SH-SY5Y (cell line): ENCODE data around the gene HNRNPUL2.

Source experiments
- GATA2 ChIP-seq: IDR thresholded peaks from 2 replicates; pipeline ENCODE4 v1.6.1; 2011; ENCODE audit warnings: mild to moderate bottlenecking, low read depth, low read length
- GATA3 ChIP-seq: IDR thresholded peaks from 2 replicates; pipeline ENCODE4 v1.6.1; 2011; ENCODE audit warnings: low read depth, mild to moderate bottlenecking, low read length, moderate library complexity

The HNRNPUL2 gene

GRCh38 chr11:62727165-62727871, at the start of gene HNRNPUL2:
HNRNPUL2 (minus strand) TSS chr11:62727457; CDS start chr11:62727156, 301 bp downstream.
- TF ChIP-seq GATA3 (no peak), GATA2 (no peak)

GRCh38 chr11:62775646-62776045, 48.4 kb upstream of the HNRNPUL2 start:
- TF ChIP-seq GATA2, result no peak
- no peak for TF ChIP-seq GATA3

GRCh38 chr11:62774407-62774806, 47.1 kb upstream of the HNRNPUL2 start:
- TF ChIP-seq GATA3 (no peak), GATA2 (no peak)

- no peak for TF ChIP-seq GATA2
- no peak for TF ChIP-seq GATA3
Measured at GRCh38 chr11:62771144-62772021, 44.1 kb upstream of the HNRNPUL2 start, which contains the start of gene TAF6L. TAF6L (plus strand) TSS chr11:62771396; CDS start chr11:62775784, 4,388 bp downstream.

- no peak for TF ChIP-seq GATA3
- no peak for TF ChIP-seq GATA2
Measured at GRCh38 chr11:62770778-62771143, 43.5 kb upstream of the HNRNPUL2 start.

- TF ChIP-seq GATA2, result 0 out of 2 replicates have a peak, but pooled peaks have one; percentile 12
Measured at GRCh38 chr11:62760867-62761227, 33.6 kb upstream of the HNRNPUL2 start.

- no peak for TF ChIP-seq GATA3
- TF ChIP-seq GATA2, result no peak
Measured at GRCh38 chr11:62757846-62758788, 30.9 kb upstream of the HNRNPUL2 start.

GRCh38 chr11:62755086-62755615, 27.9 kb upstream of the HNRNPUL2 start:
- TF ChIP-seq GATA3 (no peak), GATA2 (no peak)

- TF ChIP-seq GATA2, result no peak
- TF ChIP-seq GATA3, result no peak
Measured at GRCh38 chr11:62753736-62754603, 26.7 kb upstream of the HNRNPUL2 start, which contains the start of gene ZBTB3. ZBTB3 (minus strand) TSS chr11:62754160; CDS start chr11:62753664, 496 bp downstream.

- TF ChIP-seq GATA3, result no peak
- no peak for TF ChIP-seq GATA2
Measured at GRCh38 chr11:62752994-62753735, 25.9 kb upstream of the HNRNPUL2 start.

- TF ChIP-seq GATA2, result no peak
Measured at GRCh38 chr11:62752177-62752785, 25.0 kb upstream of the HNRNPUL2 start.

GRCh38 chr11:62747475-62748160, 20.4 kb upstream of the HNRNPUL2 start:
- TF ChIP-seq GATA2, result no peak
- TF ChIP-seq GATA3, result no peak
